Left ventricle myocardium inferior (tissue), 1 donor: Measurements from ENCODE around the gene FBXO42. TPM values are rescaled to one million over a fixed set of nuclear protein-coding genes. Genes with fewer than 3 reads are reported as not detected.
A peak's percentile ranks its signal among the peaks of the same experiment; 100 is the strongest.
"Not testable (repeated sequence)": the region's sequence is repeated elsewhere in the genome, so short reads cannot be mapped to it uniquely, and the experiment has no call there.

Source experiments
- DNase-seq: peaks from one replicate; pipeline ENCODE4 v3.0.0-alpha.2; 2020
- H3K27ac ChIP-seq: fragments of 200-600 bp; replicated peaks from 2 replicates; pipeline ENCODE4 v1.8.0; 2021
- H3K27me3 ChIP-seq: fragments of 200-600 bp; 2 replicates; pipeline ENCODE4 v1.8.0; 2021; ENCODE audit warnings: low read depth
- H3K36me3 ChIP-seq: fragments of 200-600 bp; 2 replicates; pipeline ENCODE4 v1.8.0; 2021
- H3K4me1 ChIP-seq: fragments of 200-600 bp; 2 replicates; pipeline ENCODE4 v1.8.0; 2021
- H3K4me3 ChIP-seq: fragments of 200-600 bp; 2 replicates; pipeline ENCODE4 v1.8.0; 2021; ENCODE audit warnings: mild to moderate bottlenecking, moderate library complexity
- H3K9me3 ChIP-seq: fragments of 200-600 bp; replicated peaks from 2 replicates; pipeline ENCODE4 v1.8.0; 2021
- CTCF ChIP-seq: fragments of 200-600 bp; IDR thresholded peaks from 2 replicates; pipeline ENCODE4 v1.8.0; 2021; ENCODE audit warnings: antibody characterized with exemption, mild to moderate bottlenecking, borderline replicate concordance
- intact Hi-C: fragments of 100-400 bp; cut with micrococcal nuclease; formaldehyde crosslinking; loops from one replicate; pipeline ENCODE4 v1.11.0; 2022
- total RNA-seq: library from RNA; stranded (reverse); fragmentation: NEBNext Ultra II Directional; extraction: Animal tissue kit (Norgen Biotek cat#: 25700); gene quantifications from one replicate; pipeline ENCODE4 v1.2.1, GENCODE V29; 2021
- donor health status: DM: no; HTN: yes; CAD: no; lungs with severe emphysema.

Gene FBXO42
- total RNA-seq, 1 donor from 2014 or later: 18.6 TPM

GRCh38 chr1:16257968-16258367, 94.3 kb downstream of the FBXO42 start:
- no peak for TF ChIP-seq CTCF
- Histone ChIP-seq H3K9me3 (no peaks in the 10 kb centered on the region), H3K27ac (no peak overlapping the region), H3K4me1 (peaks cover 59% of the 10 kb centered on the region), H3K27me3 (no peaks in the 10 kb centered on the region), H3K4me3 (no peak overlapping the region), H3K36me3 (peaks cover 28% of the 10 kb centered on the region)
- no peak for DNase-seq
- intact Hi-C loops: no loop called here

- intact Hi-C loops, H3K4me3 ChIP-seq, H3K27me3 ChIP-seq, DNase-seq, H3K9me3 ChIP-seq, H3K27ac ChIP-seq: not testable (repeated sequence)
- H3K4me1 ChIP-seq: peaks cover 61% of the 10 kb centered on the region
- peaks cover 32% of the 10 kb centered on the region for H3K36me3 ChIP-seq
Observed at GRCh38 chr1:16257556-16257955, 94.7 kb downstream of the FBXO42 start.

GRCh38 chr1:16256478-16256877, 95.8 kb downstream of the FBXO42 start:
- DNase-seq: no peak
- Histone ChIP-seq H3K9me3 (no peaks in the 10 kb centered on the region), H3K4me3 (no peak overlapping the region), H3K27me3 (no peaks in the 10 kb centered on the region), H3K4me1 (peaks cover 70% of the 10 kb centered on the region), H3K36me3 (peaks cover 43% of the 10 kb centered on the region), H3K27ac (peak overlapping the region; percentile 21)
- TF ChIP-seq CTCF: no peak
- intact Hi-C loops: no loop called here

GRCh38 chr1:16254263-16254928, 97.9 kb downstream of the FBXO42 start:
- H3K9me3 ChIP-seq: no peaks in the 10 kb centered on the region
- no peak for TF ChIP-seq CTCF
- H3K36me3 ChIP-seq: peaks cover 52% of the 10 kb centered on the region

GRCh38 chr1:16253332-16253922, 98.9 kb downstream of the FBXO42 start:
- Histone ChIP-seq H3K9me3 (no peaks in the 10 kb centered on the region), H3K4me1 (peaks cover 88% of the 10 kb centered on the region), H3K4me3 (no peak overlapping the region), H3K27ac (peak overlapping the region; percentile 90), H3K36me3 (peaks cover 52% of the 10 kb centered on the region), H3K27me3 (no peaks in the 10 kb centered on the region)
- DNase-seq: no peak
- TF ChIP-seq CTCF: no peak
- intact Hi-C loops: no loop called here

More at GRCh38 chr1:16254263-16254928, 97.9 kb downstream of the FBXO42 start:
- intact Hi-C loops: no loop called here
- Histone ChIP-seq H3K4me3 (no peak overlapping the region), H3K27ac (peak overlapping the region; percentile 90), H3K27me3 (no peaks in the 10 kb centered on the region), H3K4me1 (peaks cover 78% of the 10 kb centered on the region)
- no peak for DNase-seq

- intact Hi-C loops: no loop called here
- no peak for DNase-seq
- H3K4me3 ChIP-seq: no peak overlapping the region
- no peak for TF ChIP-seq CTCF
- peaks cover 93% of the 10 kb centered on the region for H3K4me1 ChIP-seq
- H3K9me3 ChIP-seq: no peaks in the 10 kb centered on the region
- H3K27me3 ChIP-seq: no peaks in the 10 kb centered on the region
- H3K27ac ChIP-seq: peak overlapping the region; percentile 90
- peaks cover 52% of the 10 kb centered on the region for H3K36me3 ChIP-seq
Observed at GRCh38 chr1:16252912-16253311, 99.4 kb downstream of the FBXO42 start.
